ENCODE results near the gene NUDC.

DNA sequence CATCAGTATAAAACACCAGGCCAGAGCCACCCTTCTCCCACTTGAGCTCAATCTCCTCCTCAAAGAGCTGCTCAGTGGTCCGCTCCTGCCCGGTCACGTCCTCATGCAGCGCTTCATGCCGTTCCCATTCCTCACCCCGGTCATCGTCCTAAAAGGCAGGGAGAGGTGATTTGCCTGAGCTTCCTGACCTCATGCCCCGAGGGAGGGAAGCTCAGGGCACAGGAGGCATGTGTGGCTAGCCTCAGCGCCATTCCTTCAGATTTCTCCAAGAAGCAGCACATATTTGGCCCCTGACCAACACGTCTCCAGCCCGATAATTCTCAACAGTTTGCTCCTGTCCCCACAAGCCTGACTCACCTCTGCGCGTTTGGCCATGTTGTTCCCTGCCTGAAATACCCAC lies 27.3 kb upstream of the NUDC start:
- TF ChIP-seq, protein P1, sequence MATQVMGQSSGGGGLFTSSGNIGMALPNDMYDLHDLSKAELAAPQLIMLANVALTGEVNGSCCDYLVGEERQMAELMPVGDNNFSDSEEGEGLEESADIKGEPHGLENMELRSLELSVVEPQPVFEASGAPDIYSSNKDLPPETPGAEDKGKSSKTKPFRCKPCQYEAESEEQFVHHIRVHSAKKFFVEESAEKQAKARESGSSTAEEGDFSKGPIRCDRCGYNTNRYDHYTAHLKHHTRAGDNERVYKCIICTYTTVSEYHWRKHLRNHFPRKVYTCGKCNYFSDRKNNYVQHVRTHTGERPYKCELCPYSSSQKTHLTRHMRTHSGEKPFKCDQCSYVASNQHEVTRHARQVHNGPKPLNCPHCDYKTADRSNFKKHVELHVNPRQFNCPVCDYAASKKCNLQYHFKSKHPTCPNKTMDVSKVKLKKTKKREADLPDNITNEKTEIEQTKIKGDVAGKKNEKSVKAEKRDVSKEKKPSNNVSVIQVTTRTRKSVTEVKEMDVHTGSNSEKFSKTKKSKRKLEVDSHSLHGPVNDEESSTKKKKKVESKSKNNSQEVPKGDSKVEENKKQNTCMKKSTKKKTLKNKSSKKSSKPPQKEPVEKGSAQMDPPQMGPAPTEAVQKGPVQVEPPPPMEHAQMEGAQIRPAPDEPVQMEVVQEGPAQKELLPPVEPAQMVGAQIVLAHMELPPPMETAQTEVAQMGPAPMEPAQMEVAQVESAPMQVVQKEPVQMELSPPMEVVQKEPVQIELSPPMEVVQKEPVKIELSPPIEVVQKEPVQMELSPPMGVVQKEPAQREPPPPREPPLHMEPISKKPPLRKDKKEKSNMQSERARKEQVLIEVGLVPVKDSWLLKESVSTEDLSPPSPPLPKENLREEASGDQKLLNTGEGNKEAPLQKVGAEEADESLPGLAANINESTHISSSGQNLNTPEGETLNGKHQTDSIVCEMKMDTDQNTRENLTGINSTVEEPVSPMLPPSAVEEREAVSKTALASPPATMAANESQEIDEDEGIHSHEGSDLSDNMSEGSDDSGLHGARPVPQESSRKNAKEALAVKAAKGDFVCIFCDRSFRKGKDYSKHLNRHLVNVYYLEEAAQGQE (tag by site-specific recombination; IDR thresholded peaks at IDR 0.05), result no peak
- TF ChIP-seq, protein P2, sequence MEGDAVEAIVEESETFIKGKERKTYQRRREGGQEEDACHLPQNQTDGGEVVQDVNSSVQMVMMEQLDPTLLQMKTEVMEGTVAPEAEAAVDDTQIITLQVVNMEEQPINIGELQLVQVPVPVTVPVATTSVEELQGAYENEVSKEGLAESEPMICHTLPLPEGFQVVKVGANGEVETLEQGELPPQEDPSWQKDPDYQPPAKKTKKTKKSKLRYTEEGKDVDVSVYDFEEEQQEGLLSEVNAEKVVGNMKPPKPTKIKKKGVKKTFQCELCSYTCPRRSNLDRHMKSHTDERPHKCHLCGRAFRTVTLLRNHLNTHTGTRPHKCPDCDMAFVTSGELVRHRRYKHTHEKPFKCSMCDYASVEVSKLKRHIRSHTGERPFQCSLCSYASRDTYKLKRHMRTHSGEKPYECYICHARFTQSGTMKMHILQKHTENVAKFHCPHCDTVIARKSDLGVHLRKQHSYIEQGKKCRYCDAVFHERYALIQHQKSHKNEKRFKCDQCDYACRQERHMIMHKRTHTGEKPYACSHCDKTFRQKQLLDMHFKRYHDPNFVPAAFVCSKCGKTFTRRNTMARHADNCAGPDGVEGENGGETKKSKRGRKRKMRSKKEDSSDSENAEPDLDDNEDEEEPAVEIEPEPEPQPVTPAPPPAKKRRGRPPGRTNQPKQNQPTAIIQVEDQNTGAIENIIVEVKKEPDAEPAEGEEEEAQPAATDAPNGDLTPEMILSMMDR (tag by site-specific recombination; IDR thresholded peaks at IDR 0.05), result no peak
- TF ChIP-seq ZNF664 (tag by site-specific recombination; IDR thresholded peaks at IDR 0.05) (no peak), ZNF707 (tag by site-specific recombination; IDR thresholded peaks at IDR 0.05) (no peak), ZBTB11 (tag by site-specific recombination; conservative IDR thresholded peaks at IDR 0.05; ENCODE audit: low read depth) (no peak), RBAK (tag by site-specific recombination; IDR thresholded peaks at IDR 0.05) (no peak), YY1 (tag by site-specific recombination; IDR thresholded peaks at IDR 0.05) (no peak), ZNF202 (tag by site-specific recombination; IDR thresholded peaks at IDR 0.05; ENCODE audit: borderline replicate concordance) (no peak), ZFP3 (tag by site-specific recombination; IDR thresholded peaks at IDR 0.05; ENCODE audit: low read depth) (no peak), ZNF747 (tag by site-specific recombination; IDR thresholded peaks at IDR 0.05) (no peak), ZBTB7A (tag by site-specific recombination; IDR thresholded peaks at IDR 0.05; ENCODE audit: low read depth) (no peak)
